ENCODE measurements around the gene HSD17B12. TPM values are rescaled to one million over a fixed set of nuclear protein-coding genes. Genes with fewer than 3 reads are reported as not detected.

Gene HSD17B12
- polyA plus RNA-seq, 2 of the 4 experiments (the other 2 are of a cell fraction), result 102 to 103 TPM

DNA sequence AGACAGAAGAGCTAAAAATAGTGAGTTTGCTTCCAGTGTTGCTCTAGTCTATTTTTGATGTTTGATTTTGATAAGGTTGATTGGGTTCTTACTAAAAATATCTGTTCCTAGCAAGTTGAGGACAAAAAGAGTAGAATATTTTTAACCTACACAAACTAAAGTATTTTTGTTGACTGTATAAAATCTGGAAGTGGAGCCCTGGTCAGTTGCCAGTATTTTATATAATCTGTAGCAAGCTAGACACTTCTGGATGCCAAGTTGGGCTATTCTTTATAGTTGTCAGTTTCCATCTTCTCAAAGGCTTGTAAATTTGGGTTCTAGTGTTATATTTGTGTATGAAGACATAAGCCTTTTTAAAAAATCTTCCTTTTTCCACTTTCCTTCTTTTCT is 56.7 kb downstream of the HSD17B12 start:
- H3K4me2 ChIP-seq, result no peak overlapping the region
- FAIRE-seq (no peak), ATAC-seq (no peak), DNase-seq (ENCODE audit: low read depth in 1 of 2, low spot score in 1 of 2) (no peak)
- TF ChIP-seq FOSL2 (IDR thresholded peaks at IDR 0.05) (no peak), FOSL2 (CRISPR knock-in tag; IDR thresholded peaks at IDR 0.05) (no peak)
- peaks cover 12% of the 10 kb centered on the region for H3K4me1 ChIP-seq
- POLR2A ChIA-PET, result no interaction called here
- no peak overlapping the region for H3K27ac ChIP-seq
- H3K4me3 ChIP-seq, result no peak overlapping the region
- CTCF ChIA-PET, result no interaction called here
- no peaks in the 10 kb centered on the region for H3K9me3 ChIP-seq

DNA sequence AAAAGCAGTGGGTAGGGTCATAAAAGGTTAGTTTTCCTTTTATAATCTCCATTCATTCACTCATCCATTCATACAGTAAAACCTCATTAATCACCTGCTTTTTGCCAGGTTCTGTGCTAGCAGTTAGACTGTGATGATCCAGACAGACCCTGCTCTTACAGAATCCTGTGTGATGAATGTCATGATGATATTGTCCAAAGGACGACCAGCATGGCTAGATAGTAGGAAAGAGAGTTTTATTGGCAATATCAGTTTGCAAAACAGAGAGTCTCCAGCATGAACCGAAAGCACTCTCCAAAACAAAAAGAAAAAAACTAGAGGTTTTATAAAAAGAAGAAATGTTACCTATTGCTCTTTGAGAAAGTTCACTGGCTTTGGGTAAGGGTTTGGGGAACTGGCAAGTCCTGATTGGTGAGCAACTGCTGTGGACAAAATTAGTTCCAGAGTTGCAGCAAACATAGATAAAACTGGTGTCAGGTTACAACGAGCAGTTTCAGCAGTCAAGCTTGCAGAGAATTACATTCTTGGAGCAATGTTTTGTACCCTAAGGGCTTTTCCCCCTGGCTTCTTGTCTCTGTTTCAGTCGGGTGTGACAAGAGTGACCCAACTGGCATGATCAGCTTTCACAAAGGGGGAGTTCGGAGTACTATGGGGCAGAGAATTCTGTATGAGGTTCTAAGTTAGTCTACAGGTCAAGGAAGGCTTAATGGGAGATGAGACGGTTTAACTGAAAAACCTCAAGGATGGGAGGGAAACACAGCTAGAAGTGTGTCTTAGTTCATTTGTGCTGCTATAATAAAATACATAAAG is 58.3 kb downstream of the HSD17B12 start:
- no peak overlapping the region for H3K27ac ChIP-seq
- ChIA-PET CTCF (no interaction called here), POLR2A (no interaction called here)
- H3K4me3 ChIP-seq, result no peak overlapping the region
- peak overlapping the region; percentile 30; the same call in 2 of the 3 replicates for H3K4me2 ChIP-seq
- FAIRE-seq (no peak), ATAC-seq (no peak), DNase-seq (ENCODE audit: low read depth in 1 of 2, low spot score in 1 of 2) (no peak)
- WGBS (ENCODE audit: missing lambda C conversion rate), result 69% methylated on average over 6 of the region's 6 CpGs
- H3K9me3 ChIP-seq, result no peaks in the 10 kb centered on the region
- TF ChIP-seq FOSL2 (IDR thresholded peaks at IDR 0.05) (no peak), FOSL2 (CRISPR knock-in tag; IDR thresholded peaks at IDR 0.05) (no peak), ZSCAN20 (CRISPR knock-in tag; IDR thresholded peaks at IDR 0.05) (no peak), ZNF302 (CRISPR knock-in tag; IDR thresholded peaks at IDR 0.05) (no peak), PHF8 (IDR thresholded peaks at IDR 0.05; ENCODE audit: borderline replicate concordance, low read depth) (no peak), RARB (CRISPR knock-in tag; IDR thresholded peaks at IDR 0.05) (no peak)
- TF ChIP-seq, protein P1, sequence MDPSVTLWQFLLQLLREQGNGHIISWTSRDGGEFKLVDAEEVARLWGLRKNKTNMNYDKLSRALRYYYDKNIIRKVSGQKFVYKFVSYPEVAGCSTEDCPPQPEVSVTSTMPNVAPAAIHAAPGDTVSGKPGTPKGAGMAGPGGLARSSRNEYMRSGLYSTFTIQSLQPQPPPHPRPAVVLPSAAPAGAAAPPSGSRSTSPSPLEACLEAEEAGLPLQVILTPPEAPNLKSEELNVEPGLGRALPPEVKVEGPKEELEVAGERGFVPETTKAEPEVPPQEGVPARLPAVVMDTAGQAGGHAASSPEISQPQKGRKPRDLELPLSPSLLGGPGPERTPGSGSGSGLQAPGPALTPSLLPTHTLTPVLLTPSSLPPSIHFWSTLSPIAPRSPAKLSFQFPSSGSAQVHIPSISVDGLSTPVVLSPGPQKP (IDR thresholded peaks at IDR 0.05; ENCODE audit: low read depth, low read length), result no peak
- TF ChIP-seq, protein P2, sequence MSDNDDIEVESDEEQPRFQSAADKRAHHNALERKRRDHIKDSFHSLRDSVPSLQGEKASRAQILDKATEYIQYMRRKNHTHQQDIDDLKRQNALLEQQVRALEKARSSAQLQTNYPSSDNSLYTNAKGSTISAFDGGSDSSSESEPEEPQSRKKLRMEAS (IDR thresholded peaks at IDR 0.05), result no peak
- H3K4me1 ChIP-seq, result peaks cover 12% of the 10 kb centered on the region

DNA sequence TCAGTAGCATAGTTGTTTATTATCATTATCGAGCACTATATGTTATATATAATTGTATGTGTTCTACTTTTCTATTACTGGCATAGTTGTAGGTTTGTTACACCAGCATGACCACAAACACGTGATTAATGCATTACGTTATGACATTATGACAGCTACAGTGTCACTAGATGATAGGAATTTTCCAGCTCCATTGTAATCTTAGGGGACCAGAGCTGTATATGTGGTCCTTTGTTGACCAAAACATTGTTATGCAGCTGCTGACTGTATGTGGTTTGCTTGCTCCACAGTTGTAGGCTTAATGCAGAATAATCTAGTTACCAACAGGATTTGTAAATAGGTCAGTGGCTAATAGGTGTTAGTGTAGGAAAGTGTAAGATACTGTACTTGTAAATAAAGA is 66.1 kb downstream of the HSD17B12 start:
- 91% methylated on average over 3 of the region's 3 CpGs for WGBS (ENCODE audit: missing lambda C conversion rate)
- ChIA-PET CTCF (interaction anchor here (0.8 kb wide), 1 partner anchor 180 kb away, joined by 3 read pairs; no protein-coding TSS in a partner anchor), POLR2A (no interaction called here)
- Histone ChIP-seq H3K9me3 (no peaks in the 10 kb centered on the region), H3K27ac (no peak overlapping the region), H3K4me3 (no peak overlapping the region), H3K4me1 (no peaks in the 10 kb centered on the region), H3K4me2 (no peak overlapping the region)
- ATAC-seq, result no peak
- no peak for DNase-seq (ENCODE audit: low read depth in 1 of 2, low spot score in 1 of 2)
- no peak for FAIRE-seq
- TF ChIP-seq MYC (IDR thresholded peaks at IDR 0.05; ENCODE audit: borderline replicate concordance, low read length) (no peak), POLR2A (IDR thresholded peaks at IDR 0.05; ENCODE audit: low read length) (no peak), BHLHE40 (IDR thresholded peaks at IDR 0.05; ENCODE audit: low read depth, low read length) (no peak), EP300 (IDR thresholded peaks at IDR 0.05) (no peak), GATA3 (IDR thresholded peaks at IDR 0.05; ENCODE audit: borderline replicate concordance) (no peak), NR3C1 (IDR thresholded peaks at IDR 0.05) (no peak), FOXS1 (CRISPR knock-in tag; IDR thresholded peaks at IDR 0.05) (no peak), HOXB13 (CRISPR knock-in tag; IDR thresholded peaks at IDR 0.05; ENCODE audit: low read depth) (no peak)
- TF ChIP-seq, protein P3, sequence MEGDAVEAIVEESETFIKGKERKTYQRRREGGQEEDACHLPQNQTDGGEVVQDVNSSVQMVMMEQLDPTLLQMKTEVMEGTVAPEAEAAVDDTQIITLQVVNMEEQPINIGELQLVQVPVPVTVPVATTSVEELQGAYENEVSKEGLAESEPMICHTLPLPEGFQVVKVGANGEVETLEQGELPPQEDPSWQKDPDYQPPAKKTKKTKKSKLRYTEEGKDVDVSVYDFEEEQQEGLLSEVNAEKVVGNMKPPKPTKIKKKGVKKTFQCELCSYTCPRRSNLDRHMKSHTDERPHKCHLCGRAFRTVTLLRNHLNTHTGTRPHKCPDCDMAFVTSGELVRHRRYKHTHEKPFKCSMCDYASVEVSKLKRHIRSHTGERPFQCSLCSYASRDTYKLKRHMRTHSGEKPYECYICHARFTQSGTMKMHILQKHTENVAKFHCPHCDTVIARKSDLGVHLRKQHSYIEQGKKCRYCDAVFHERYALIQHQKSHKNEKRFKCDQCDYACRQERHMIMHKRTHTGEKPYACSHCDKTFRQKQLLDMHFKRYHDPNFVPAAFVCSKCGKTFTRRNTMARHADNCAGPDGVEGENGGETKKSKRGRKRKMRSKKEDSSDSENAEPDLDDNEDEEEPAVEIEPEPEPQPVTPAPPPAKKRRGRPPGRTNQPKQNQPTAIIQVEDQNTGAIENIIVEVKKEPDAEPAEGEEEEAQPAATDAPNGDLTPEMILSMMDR (IDR thresholded peaks at IDR 0.05), result no peak
- TF ChIP-seq, protein P4, sequence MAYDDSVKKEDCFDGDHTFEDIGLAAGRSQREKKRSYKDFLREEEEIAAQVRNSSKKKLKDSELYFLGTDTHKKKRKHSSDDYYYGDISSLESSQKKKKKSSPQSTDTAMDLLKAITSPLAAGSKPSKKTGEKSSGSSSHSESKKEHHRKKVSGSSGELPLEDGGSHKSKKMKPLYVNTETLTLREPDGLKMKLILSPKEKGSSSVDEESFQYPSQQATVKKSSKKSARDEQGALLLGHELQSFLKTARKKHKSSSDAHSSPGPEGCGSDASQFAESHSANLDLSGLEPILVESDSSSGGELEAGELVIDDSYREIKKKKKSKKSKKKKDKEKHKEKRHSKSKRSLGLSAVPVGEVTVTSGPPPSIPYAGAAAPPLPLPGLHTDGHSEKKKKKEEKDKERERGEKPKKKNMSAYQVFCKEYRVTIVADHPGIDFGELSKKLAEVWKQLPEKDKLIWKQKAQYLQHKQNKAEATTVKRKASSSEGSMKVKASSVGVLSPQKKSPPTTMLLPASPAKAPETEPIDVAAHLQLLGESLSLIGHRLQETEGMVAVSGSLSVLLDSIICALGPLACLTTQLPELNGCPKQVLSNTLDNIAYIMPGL (CRISPR knock-in tag; IDR thresholded peaks at IDR 0.05; ENCODE audit: borderline replicate concordance), result no peak
- TF ChIP-seq, protein P5, sequence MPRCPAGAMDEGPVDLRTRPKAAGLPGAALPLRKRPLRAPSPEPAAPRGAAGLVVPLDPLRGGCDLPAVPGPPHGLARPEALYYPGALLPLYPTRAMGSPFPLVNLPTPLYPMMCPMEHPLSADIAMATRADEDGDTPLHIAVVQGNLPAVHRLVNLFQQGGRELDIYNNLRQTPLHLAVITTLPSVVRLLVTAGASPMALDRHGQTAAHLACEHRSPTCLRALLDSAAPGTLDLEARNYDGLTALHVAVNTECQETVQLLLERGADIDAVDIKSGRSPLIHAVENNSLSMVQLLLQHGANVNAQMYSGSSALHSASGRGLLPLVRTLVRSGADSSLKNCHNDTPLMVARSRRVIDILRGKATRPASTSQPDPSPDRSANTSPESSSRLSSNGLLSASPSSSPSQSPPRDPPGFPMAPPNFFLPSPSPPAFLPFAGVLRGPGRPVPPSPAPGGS (IDR thresholded peaks at IDR 0.05), result no peak

Data from A549 (cell line).